ENCODE measurements around the gene CYP19A1. TPM values are rescaled to one million over a fixed set of nuclear protein-coding genes. Genes with fewer than 3 reads are reported as not detected.

CYP19A1 gene
- total and polyA plus RNA-seq, 2 donors (not counting 1 experiment from before 2014, with no cell fraction given), result not detected

DNA sequence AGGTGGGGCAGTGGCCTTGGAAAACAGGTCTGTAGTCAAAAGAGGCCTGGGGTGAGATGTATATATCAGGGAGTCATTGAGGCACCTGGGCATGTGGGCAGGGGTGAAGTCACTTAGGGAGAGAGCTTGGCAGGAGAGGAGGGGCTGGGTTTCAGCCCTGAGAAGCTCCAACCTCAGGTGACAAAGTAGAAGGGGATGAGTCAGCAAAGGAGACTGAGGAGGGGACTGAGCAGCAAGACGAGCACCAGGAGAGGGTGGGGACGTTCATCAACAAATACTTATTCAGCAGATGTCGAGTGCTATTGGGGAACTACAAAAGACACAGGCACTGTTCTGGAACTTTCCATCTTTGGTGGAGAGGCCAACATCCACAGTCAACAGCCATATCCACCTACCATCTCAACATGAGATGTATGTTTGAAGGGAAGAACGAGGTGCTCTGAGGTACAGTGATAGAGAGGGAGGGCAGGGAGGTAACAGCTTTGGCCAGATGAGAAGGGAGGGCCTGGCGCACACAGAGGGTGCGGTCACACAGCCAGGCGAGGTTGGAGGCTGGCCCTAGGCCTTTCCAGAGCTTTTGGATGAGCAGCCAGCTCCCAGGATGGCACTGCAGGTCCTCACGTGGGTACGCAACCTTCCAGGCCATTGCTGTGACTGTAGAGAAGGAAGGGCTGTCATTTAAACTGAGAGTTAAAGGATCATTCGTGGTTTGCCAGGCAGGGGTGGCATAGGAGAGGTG is 48.7 kb upstream of the CYP19A1 start:
- TF ChIP-seq, protein P1, sequence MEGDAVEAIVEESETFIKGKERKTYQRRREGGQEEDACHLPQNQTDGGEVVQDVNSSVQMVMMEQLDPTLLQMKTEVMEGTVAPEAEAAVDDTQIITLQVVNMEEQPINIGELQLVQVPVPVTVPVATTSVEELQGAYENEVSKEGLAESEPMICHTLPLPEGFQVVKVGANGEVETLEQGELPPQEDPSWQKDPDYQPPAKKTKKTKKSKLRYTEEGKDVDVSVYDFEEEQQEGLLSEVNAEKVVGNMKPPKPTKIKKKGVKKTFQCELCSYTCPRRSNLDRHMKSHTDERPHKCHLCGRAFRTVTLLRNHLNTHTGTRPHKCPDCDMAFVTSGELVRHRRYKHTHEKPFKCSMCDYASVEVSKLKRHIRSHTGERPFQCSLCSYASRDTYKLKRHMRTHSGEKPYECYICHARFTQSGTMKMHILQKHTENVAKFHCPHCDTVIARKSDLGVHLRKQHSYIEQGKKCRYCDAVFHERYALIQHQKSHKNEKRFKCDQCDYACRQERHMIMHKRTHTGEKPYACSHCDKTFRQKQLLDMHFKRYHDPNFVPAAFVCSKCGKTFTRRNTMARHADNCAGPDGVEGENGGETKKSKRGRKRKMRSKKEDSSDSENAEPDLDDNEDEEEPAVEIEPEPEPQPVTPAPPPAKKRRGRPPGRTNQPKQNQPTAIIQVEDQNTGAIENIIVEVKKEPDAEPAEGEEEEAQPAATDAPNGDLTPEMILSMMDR (IDR thresholded peaks at IDR 0.05), result no peak
- TF ChIP-seq EZH2 (IDR thresholded peaks at IDR 0.05; ENCODE audit: borderline replicate concordance, insufficient read depth, low read depth, low read length, poor library complexity, severe bottlenecking), result no peak
- Histone ChIP-seq H3K9me3 (ENCODE audit: control extremely low read depth in 1 of 3, control insufficient read depth in 2 of 3, insufficient read depth in 1 of 3, low read length in 2 of 3) (no peaks in the 10 kb centered on the region), H2AFZ (ENCODE audit: insufficient read depth, low read depth, low read length, poor library complexity, severe bottlenecking) (no peak overlapping the region), H3K27ac (ENCODE audit: low read length in 2 of 2) (no peak overlapping the region), H3K36me3 (replicated peaks in 1 of 2; ENCODE audit: control extremely low read depth in 1 of 2, control insufficient read depth in 1 of 2, extremely low read depth in 1 of 2, insufficient read depth in 2 of 2, low read length in 1 of 2) (no peaks in the 10 kb centered on the region), H3K27me3 (replicated peaks in 1 of 4; ENCODE audit: control extremely low read depth in 1 of 4, control insufficient read depth in 3 of 4, insufficient read depth in 4 of 4, low read length in 3 of 4) (peaks cover 0 to 3% (median 1%) of the 10 kb centered on the region in 4 experiments), H3K4me2 (replicated peaks; ENCODE audit: low read depth, low read length, poor library complexity, severe bottlenecking) (no peak overlapping the region), H3K4me3 (ENCODE audit: control extremely low read depth in 1 of 5, extremely low read depth in 1 of 5, insufficient read depth in 1 of 5, low read depth in 2 of 5, low read length in 4 of 5) (no peak overlapping the region), H3K79me2 (ENCODE audit: control insufficient read depth, insufficient read depth, low read length) (no peaks in the 10 kb centered on the region), H3K4me1 (ENCODE audit: control insufficient read depth in 2 of 2, insufficient read depth in 2 of 2, low read length in 2 of 2) (no peaks in the 10 kb centered on the region), H4K20me1 (ENCODE audit: control insufficient read depth, insufficient read depth, low read length, poor library complexity, severe bottlenecking) (no peaks in the 10 kb centered on the region), H3K9ac (ENCODE audit: low read length) (no peak overlapping the region)
- Mint-ChIP-seq H3K4me3 (no peak overlapping the region), H3K27ac (no peak overlapping the region), H3K27me3 (peaks cover 11% of the 10 kb centered on the region), H3K4me1 (no peaks in the 10 kb centered on the region), H3K9me3 (ENCODE audit: insufficient read depth) (no peaks in the 10 kb centered on the region)
- intact Hi-C loops (cut with micrococcal nuclease), result no loop called here
- DNase-seq (no peak), ATAC-seq (ENCODE audit: low read depth) (no peak)
- WGBS (ENCODE audit: insufficient coverage), result 88% methylated on average over 8 of the region's 10 CpGs
- CTCF ChIA-PET, result interaction anchor here (1.1 kb wide), 1 partner anchor 12 kb away, joined by 3 read pairs; no protein-coding TSS in a partner anchor
- POLR2A ChIA-PET, result no interaction called here

DNA sequence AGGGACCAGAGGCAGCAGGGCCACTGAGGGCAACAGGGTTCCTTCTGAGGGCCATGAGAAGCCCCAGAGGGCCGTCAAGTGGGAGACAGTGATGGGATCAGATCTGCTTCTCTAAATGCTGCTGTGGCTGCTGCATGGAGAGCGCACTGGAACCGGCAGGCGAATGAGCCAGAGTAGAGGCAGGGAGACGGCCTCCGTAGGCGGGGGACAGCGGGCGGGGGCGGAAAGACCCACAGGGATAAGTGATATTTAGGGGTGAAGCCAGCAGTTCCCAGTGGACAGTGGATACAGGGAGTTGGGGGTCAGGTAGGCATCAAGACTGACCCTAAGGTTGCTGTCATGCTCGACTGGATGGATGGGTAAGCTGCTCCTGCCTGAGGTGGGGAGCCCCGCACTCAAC is 48.1 kb upstream of the CYP19A1 start:
- no peaks in the 10 kb centered on the region for H3K36me3 ChIP-seq (replicated peaks in 1 of 2; ENCODE audit: control extremely low read depth in 1 of 2, control insufficient read depth in 1 of 2, extremely low read depth in 1 of 2, insufficient read depth in 2 of 2, low read length in 1 of 2)
- Mint-ChIP-seq H3K4me1 (no peaks in the 10 kb centered on the region), H3K27me3 (peaks cover 17% of the 10 kb centered on the region), H3K27ac (no peak overlapping the region), H3K4me3 (no peak overlapping the region), H3K9me3 (ENCODE audit: insufficient read depth) (no peaks in the 10 kb centered on the region)
- TF ChIP-seq EZH2 (IDR thresholded peaks at IDR 0.05; ENCODE audit: borderline replicate concordance, insufficient read depth, low read depth, low read length, poor library complexity, severe bottlenecking), result no peak
- TF ChIP-seq, protein P1 (IDR thresholded peaks at IDR 0.05), result no peak
- no peak overlapping the region for H3K9ac ChIP-seq (ENCODE audit: low read length)
- no peak overlapping the region for H3K4me3 ChIP-seq (ENCODE audit: control extremely low read depth in 1 of 5, extremely low read depth in 1 of 5, insufficient read depth in 1 of 5, low read depth in 2 of 5, low read length in 4 of 5)
- H3K4me2 ChIP-seq (replicated peaks; ENCODE audit: low read depth, low read length, poor library complexity, severe bottlenecking), result no peak overlapping the region
- no peaks in the 10 kb centered on the region for H4K20me1 ChIP-seq (ENCODE audit: control insufficient read depth, insufficient read depth, low read length, poor library complexity, severe bottlenecking)
- no peaks in the 10 kb centered on the region for H3K4me1 ChIP-seq (ENCODE audit: control insufficient read depth in 2 of 2, insufficient read depth in 2 of 2, low read length in 2 of 2)
- no peak overlapping the region for H3K27ac ChIP-seq (ENCODE audit: low read length in 2 of 2)
- peaks cover 0 to 3% (median 1%) of the 10 kb centered on the region in 4 experiments for H3K27me3 ChIP-seq (replicated peaks in 1 of 4; ENCODE audit: control extremely low read depth in 1 of 4, control insufficient read depth in 3 of 4, insufficient read depth in 4 of 4, low read length in 3 of 4)
- no peak for ATAC-seq (ENCODE audit: low read depth)
- ChIA-PET POLR2A (no interaction called here), CTCF (interaction anchor here (1.1 kb wide), 1 partner anchor 11 kb away, joined by 3 read pairs; no protein-coding TSS in a partner anchor)
- no peaks in the 10 kb centered on the region for H3K79me2 ChIP-seq (ENCODE audit: control insufficient read depth, insufficient read depth, low read length)
- 95% methylated on average over 12 of the region's 12 CpGs for WGBS (ENCODE audit: insufficient coverage)
- no peak for DNase-seq
- no peak overlapping the region for H2AFZ ChIP-seq (ENCODE audit: insufficient read depth, low read depth, low read length, poor library complexity, severe bottlenecking)
- intact Hi-C loops (cut with micrococcal nuclease), result no loop called here
- no peaks in the 10 kb centered on the region for H3K9me3 ChIP-seq (ENCODE audit: control extremely low read depth in 1 of 3, control insufficient read depth in 2 of 3, insufficient read depth in 1 of 3, low read length in 2 of 3)
